NOMO-1 treated with dmso at 0.1 percent for 144 hours (cell line): Measurements from ENCODE around the gene GP5.

Experiments
- DNase-seq: peaks from one replicate; lab custom pipeline; 2025; ENCODE audit not compliant: unreplicated experiment; lab: John Stamatoyannopoulos, UW

GP5 gene

DNA sequence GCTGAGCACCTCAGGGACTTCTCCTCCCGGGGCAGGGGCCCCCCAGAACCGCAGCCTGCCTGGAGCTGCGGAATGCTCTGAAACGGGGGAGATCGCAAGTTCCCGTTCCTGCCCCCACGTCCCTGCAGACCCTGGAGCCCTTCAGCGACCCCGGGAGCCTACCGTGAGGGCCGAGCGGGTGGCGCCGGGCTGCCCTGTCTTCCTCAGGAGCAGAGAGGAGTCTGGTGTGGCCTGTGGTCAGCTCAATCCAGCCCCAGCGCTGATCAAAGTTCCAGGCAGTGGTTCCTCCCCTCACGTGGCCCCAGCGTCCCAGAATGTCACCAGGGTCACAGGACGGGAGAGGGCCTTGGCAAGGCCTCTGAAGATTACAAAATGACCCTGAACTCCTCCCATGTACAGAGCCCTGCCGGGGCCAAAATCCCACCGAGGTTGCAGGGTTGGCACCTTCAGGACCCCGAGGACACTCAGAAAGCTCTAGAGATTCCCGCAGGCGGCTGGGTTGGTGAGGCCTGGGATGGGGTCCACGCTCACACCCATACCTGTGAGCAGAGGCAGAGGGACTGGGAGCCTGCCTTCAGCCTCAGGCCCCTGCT, 47.9 kb downstream of the GP5 start, which contains the start of gene CPN2:
Gene CPN2 (minus strand): TSS at position 249 of the 593 bp plus-strand sequence. CDS start 8,626 bp downstream, outside the sequence.
- no peak for DNase-seq

- no peak for DNase-seq
Observed at GRCh38 chr3:194350726-194351071, 48.4 kb downstream of the GP5 start.

DNA sequence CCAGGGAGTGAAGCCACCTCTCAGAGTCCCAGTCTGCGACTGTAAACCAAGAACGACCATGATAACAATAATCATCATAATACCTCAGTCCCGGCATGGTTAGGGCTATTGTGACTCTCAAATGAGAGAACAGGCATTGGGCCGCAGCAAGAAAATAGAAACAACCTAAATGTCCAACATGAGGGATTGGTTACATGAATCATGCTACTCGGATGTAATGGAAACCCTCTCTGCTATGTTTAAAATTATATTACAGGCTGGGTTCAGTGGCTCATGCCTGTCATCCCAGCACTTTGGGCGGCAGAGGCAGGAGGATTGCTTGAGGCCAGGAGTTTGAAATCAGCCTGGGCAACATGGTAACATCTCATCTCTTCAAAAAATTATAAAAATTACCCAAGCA, 50.7 kb downstream of the GP5 start:
- no peak for DNase-seq

- DNase-seq = no peak
Observed at GRCh38 chr3:194346621-194347020, 52.4 kb downstream of the GP5 start.

- DNase-seq = no peak
Observed at GRCh38 chr3:194346035-194346434, 53.0 kb downstream of the GP5 start.
